HG03521 (cell line): Measurements from ENCODE around the gene SFPQ.
"Not testable (repeated sequence)": the region's sequence is repeated elsewhere in the genome, so short reads cannot be mapped to it uniquely, and the experiment has no call there.

Source experiments
- ATAC-seq: cut with Tn5 transposase; IDR thresholded peaks from one replicate; pipeline ENCODE4 v1.9.1; 2021; ENCODE audit warnings: mild to moderate bottlenecking, moderate library complexity; ENCODE audit not compliant: unreplicated experiment

SFPQ gene, protein sequence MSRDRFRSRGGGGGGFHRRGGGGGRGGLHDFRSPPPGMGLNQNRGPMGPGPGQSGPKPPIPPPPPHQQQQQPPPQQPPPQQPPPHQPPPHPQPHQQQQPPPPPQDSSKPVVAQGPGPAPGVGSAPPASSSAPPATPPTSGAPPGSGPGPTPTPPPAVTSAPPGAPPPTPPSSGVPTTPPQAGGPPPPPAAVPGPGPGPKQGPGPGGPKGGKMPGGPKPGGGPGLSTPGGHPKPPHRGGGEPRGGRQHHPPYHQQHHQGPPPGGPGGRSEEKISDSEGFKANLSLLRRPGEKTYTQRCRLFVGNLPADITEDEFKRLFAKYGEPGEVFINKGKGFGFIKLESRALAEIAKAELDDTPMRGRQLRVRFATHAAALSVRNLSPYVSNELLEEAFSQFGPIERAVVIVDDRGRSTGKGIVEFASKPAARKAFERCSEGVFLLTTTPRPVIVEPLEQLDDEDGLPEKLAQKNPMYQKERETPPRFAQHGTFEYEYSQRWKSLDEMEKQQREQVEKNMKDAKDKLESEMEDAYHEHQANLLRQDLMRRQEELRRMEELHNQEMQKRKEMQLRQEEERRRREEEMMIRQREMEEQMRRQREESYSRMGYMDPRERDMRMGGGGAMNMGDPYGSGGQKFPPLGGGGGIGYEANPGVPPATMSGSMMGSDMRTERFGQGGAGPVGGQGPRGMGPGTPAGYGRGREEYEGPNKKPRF

GRCh38 chr1:35192853-35193664 is at the start of gene SFPQ:
SFPQ (minus strand) TSS chr1:35193145; CDS start chr1:35193049, 96 bp downstream.
- ATAC-seq: peak; percentile 91

DNA sequence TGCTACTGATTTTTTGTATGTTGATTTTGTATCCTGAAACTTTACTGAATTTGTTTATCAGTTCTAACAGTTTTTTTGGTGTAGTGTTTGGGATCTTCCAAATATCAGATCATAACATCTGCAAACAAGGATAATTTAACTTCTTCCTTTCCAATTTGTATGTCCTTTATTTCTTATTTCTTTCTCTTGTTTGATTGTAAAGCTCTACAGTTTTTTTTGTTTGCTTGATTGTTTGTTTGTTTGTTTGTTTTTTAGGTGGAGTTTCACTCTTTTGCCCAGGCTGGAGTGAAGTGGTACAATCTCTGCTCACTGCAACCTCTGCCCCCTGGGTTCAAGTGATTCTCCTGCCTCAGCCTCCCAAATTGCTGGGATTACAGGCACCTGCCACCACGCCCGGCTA is 43.8 kb upstream of the SFPQ start:
- not testable (repeated sequence) for ATAC-seq

DNA sequence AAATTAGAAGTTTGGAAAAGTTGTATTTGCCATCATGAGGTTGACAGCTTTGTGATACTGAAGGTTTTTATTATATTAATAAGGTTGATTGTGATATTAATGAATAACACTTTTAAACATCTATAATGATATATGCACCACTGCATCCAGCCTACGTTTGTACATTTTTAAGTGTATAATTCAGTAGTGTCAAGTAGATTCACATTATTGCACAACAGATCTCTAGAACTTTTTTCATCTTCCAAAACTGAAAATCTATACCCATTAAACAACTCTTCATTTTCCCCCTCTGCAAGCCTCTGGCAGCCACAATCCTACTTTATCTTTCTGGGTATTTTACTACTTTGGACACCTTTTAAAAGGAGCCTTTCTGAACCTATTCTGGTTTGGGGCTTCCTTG is 38.3 kb upstream of the SFPQ start:
- ATAC-seq: no peak

DNA sequence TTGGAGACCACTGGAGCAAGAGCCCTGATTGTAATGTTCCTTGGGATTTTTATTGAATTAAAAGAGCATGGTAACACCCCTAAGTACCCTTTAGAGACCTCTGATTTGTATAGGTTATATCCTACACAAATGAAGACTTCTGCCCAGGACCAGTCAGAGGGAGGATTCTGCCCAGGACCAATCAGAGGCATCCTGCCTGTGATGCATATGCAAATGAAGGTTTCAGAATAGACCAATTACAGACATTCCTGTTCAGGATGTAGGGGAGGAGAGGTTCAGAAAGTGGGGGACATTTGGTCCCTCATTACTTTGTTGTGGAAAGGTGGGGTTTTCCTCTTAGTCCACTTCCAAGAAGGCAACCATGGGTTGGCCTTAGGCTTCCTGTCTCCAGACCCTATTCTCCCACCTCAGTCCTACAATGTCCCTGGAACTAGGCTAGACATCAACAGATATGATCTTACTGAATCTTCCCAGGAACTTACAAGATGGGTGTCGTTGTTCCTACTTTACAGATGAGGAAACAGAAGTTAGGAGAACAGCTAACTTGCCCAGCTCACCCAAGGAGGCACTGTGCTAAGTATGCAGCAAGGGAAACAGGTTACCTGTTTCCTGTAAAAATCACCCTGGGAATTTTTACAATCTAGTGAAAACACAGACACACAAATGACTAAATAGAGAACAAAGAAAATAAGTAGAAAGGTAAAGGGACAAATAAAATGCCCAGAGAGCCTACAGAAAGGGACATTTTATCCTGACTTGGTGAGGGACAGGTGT is 36.8 kb upstream of the SFPQ start:
- no peak for ATAC-seq

DNA sequence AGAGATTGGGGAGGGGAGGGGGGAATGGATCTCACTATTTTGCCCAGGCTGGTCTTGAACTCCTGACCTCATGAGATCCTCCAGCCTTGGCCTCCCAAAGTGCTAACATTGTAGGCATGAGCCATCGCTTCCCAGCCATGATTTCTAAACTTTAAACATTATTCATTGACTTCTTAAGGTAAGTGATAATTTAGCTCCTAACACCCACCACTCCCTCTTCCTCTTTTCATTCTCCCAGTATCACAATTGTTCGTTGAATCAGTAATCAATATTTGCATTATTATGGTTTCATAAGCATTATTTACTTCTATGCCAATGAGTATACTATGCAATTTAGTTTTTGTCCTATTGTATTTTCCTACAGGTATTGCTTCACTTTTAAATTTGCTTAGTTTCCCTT is 33.6 kb upstream of the SFPQ start:
- ATAC-seq: no peak

- no peak for ATAC-seq
Measured at GRCh38 chr1:35223084-35223630, 30.2 kb upstream of the SFPQ start.

DNA sequence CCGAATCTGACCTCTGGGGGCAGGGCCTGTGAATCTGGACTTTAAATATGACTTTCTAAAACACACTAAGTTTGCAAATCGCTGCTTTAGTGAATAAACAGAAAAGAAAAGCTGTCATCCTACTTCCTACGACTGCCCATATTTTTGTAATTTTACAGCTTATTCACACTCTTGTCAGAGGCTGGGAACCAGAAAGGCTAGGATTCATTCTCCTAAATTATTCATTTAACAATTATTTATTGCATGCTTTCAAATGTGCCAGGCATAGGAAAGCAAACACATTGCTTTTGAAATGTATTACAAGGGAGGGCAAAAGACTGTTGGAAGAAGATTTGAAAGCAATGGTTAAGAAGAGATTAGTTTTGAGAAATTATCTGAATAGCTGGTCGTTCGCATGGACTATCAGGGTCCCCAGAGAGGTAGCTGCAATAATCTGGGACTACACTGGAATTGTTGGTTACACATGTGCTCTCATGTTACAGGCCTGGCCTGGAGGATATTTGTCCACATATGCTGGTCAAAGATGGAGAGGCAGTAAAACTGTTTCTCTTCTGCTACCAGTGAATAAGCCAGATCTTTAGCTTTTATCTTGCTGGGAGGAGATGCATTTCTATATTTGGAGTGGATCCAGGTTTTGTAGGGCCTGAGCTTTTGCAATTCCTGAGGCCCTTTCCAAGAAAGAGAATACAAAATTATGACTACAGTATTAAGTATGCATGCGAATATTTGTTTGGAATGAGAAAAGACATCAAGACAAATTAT is 29.6 kb upstream of the SFPQ start:
- ATAC-seq: no peak

DNA sequence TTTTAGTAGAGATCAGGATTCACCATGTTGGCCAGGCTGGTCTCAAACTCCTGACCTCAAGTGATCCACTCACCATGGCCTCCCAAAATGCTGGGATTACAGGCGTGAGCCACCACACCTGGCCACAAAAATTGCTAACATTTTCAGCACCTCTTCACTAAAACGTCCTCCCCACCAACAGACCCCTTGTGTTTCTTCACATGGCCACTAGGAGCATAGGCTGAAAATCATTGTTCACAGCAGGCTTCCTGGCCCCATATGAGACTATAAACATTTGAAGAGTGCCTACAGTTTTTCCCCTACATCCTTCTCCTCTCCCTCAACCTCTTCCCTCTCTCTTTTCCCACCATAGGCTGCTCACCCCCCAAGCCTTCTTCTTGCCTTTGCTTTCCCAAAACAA is 28.0 kb upstream of the SFPQ start:
- ATAC-seq: no peak

DNA sequence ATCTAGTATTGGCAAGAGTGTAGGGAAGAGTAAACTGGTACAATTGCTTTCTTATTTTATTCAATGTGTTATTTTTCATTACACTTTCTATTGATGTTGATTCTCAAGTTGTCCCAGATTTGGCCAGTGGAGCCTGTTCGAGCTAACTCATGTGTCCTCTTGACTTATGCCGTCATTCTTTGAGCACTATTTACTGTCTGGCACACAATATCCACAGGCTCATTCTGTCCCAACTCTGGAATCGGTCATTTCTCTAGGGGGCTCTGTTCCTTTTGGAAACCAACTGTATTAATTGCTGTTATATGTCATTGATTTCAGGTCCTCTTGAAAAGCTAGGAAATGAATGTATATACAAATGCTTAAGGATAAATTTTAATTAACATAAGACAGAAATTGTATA is 22.4 kb upstream of the SFPQ start:
- ATAC-seq: no peak

DNA sequence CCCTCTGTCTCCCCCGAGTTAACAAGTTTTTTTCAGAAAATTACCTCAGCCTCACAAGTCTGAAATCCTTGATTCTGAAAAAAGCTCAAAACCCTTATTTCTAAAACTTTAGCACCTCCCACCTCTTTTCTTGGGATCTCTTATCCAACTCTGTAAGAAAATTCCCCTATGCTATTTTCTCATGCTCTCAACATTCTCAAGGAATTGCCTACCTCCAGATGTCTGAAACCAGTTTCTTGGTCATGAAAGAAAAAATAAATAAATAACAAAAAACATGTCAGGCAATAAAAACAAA is 18.1 kb upstream of the SFPQ start:
- no peak for ATAC-seq

- ATAC-seq: no peak
Measured at GRCh38 chr1:35210321-35211119, 17.6 kb upstream of the SFPQ start.

DNA sequence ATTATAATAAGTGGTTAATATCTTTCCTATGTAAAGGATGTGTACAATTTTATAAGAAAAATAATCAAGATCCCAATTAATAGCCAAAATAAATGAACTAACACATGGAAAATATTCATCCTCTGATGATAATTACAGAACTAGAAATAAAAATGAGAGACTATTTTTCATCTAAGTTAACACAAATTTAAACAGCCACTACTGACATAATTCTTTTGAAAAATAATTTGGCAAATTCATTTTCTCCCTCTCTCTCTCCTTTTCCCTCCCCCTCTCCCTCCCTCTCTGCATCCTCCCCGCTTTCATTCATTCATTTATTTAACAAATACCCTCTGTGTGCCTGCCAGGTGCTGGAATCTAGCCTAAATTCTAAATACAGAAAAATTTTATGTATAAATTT is 10.3 kb upstream of the SFPQ start:
- no peak for ATAC-seq

- peak; percentile 50 for ATAC-seq
Measured at GRCh38 chr1:35202048-35202719, 9.2 kb upstream of the SFPQ start.

- no peak for ATAC-seq
Measured at GRCh38 chr1:35201631-35202030, 8.7 kb upstream of the SFPQ start.

DNA sequence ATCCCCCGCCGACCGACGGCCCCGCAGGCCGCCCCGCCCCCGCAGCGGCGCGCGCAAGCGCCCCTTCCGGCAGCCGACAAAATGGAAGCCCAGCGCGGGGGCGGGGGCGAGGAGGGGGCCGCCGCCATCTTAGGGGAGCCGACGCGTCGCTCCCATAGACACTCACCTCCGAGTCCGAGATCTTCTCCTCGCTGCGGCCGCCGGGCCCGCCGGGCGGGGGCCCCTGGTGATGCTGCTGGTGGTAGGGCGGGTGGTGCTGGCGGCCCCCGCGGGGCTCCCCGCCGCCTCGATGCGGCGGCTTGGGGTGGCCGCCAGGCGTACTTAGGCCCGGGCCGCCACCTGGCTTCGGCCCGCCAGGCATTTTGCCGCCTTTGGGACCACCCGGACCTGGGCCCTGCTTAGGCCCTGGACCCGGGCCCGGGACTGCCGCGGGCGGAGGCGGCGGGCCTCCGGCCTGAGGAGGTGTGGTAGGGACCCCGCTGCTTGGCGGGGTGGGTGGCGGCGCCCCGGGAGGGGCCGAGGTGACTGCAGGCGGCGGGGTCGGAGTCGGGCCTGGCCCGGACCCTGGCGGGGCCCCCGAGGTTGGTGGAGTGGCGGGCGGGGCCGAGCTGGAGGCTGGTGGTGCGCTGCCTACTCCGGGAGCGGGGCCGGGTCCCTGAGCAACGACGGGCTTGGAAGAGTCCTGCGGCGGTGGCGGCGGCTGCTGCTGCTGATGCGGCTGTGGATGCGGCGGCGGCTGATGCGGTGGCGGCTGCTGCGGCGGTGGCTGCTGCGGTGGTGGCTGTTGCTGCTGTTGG is 691 bp downstream of the SFPQ start:
- ATAC-seq: peak; percentile 30

DNA sequence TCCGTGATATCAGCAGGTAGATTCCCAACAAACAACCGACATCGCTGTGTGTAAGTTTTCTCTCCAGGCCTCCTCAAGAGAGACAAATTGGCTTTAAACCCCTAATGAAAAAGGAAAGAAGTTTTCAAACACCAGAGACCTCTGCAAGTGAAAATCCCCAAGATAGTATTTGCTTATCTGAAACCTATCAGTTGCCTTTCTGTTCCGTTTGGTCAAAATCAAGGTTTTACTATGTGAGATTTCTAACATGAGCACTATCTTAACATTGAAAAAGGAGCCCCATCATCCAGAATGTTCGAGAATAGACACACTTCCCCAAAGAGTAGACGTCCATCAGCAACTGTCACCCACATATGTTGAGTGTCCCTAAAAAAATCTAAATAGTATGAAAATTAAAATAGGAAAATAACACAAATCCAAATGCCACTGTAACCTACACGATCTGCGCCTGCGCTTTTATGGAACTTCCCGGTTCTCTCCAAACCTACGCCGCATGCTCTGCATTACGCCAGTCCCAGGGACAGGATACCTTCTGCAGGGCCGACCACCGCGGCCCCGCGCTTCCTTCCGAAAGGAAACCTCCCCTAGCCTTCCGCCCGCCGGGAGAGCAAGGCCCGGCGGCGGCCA is 1.4 kb downstream of the SFPQ start:
- no peak for ATAC-seq

DNA sequence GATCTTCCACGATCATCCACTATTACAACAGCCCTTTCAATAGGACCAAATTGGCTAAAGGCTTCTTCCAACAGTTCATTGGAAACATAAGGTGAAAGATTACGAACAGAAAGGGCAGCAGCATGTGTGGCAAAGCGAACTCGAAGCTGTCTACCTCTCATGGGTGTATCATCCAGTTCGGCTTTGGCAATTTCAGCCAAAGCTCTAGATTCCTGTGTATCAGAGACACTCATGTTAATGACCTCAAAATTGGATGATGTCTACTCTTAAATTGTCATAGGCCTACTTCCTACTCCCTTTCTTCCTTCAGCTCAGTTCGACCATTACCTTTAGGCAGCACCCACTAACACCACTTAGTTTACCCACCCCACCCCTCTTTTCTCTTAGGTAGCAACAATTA is 2.2 kb downstream of the SFPQ start:
- ATAC-seq: no peak
